ENCODE measurements around the gene MRM2. TPM values are rescaled to one million over a fixed set of nuclear protein-coding genes. Genes with fewer than 3 reads are reported as not detected.
A peak's percentile ranks its signal among the peaks of the same experiment; 100 is the strongest.

The MRM2 gene
- polyA plus RNA-seq, 3 donors, result 9.2 to 32.5 (median 26.7) TPM

- no peaks in the 10 kb centered on the region for H4K20me1 ChIP-seq (ENCODE audit: insufficient read depth, low read length)
- 98% methylated on average over 4 of the region's 5 CpGs for WGBS (ENCODE audit: insufficient coverage)
- peaks cover 0 to 2% (median 0%) of the 10 kb centered on the region in 7 donors for H3K9me3 Mint-ChIP-seq
- no peak overlapping the region for H3K27ac ChIP-seq (ENCODE audit: low read depth in 1 of 2, low read length in 2 of 2)
- peaks cover 36 to 62% of the 10 kb centered on the region in 2 donors for H3K36me3 Mint-ChIP-seq
- H3K27me3 ChIP-seq (ENCODE audit: control insufficient read depth in 2 of 2, insufficient read depth in 2 of 2, low read length in 2 of 2), result no peaks in the 10 kb centered on the region
- no peak overlapping the region for H3K4me3 Mint-ChIP-seq
- TF ChIP-seq CTCF (IDR thresholded peaks at IDR 0.05), result no peak
- peaks cover 27 to 30% of the 10 kb centered on the region in 2 donors for H3K36me3 ChIP-seq (replicated peaks in 1 of 2; ENCODE audit: control insufficient read depth in 1 of 2, insufficient read depth in 2 of 2, low read length in 2 of 2)
- H3K4me1 Mint-ChIP-seq, result peaks cover 11% of the 10 kb centered on the region
- H3K4me2 ChIP-seq (replicated peaks; ENCODE audit: extremely low read depth, low read length, poor library complexity, severe bottlenecking), result no peak overlapping the region
- H3K9me3 ChIP-seq (replicated peaks in 1 of 2; ENCODE audit: control insufficient read depth in 1 of 2, insufficient read depth in 1 of 2, low read length in 2 of 2), result no peaks in the 10 kb centered on the region
- intact Hi-C loops (cut with micrococcal nuclease), result no loop called here
- H3K4me3 ChIP-seq (replicated peaks in 1 of 3; ENCODE audit: low read depth in 2 of 3, low read length in 3 of 3), result no peak overlapping the region
- peak overlapping the region in 2 of 7 donors; percentile 92 to 96 for H3K27ac Mint-ChIP-seq
- H2AFZ ChIP-seq (ENCODE audit: insufficient read depth, low read depth, low read length, poor library complexity, severe bottlenecking), result no peak overlapping the region
- no peak for DNase-seq
- H3K27me3 Mint-ChIP-seq (ENCODE audit: low read depth in 3 of 3), result peaks cover 0 to 4% (median 2%) of the 10 kb centered on the region in 3 donors
- H3K79me2 ChIP-seq (ENCODE audit: insufficient read depth, low read length), result no peaks in the 10 kb centered on the region
- no peak overlapping the region for H3K9ac ChIP-seq (ENCODE audit: insufficient read depth, low read length, poor library complexity, severe bottlenecking)
- peaks cover 10 to 13% of the 10 kb centered on the region in 2 donors for H3K4me1 ChIP-seq (ENCODE audit: control insufficient read depth in 1 of 2, insufficient read depth in 2 of 2, low read length in 2 of 2)
These were observed 18.8 kb upstream of the MRM2 start for GRCh38 chr7:2260820-2261219.

GRCh38 chr7:2259480-2259879 is 17.5 kb upstream of the MRM2 start:
- no peak for DNase-seq
- H3K9ac ChIP-seq (ENCODE audit: insufficient read depth, low read length, poor library complexity, severe bottlenecking), result no peak overlapping the region
- Mint-ChIP-seq H3K9me3 (peaks cover 0 to 2% (median 0%) of the 10 kb centered on the region in 7 donors), H3K36me3 (peaks cover 44 to 71% of the 10 kb centered on the region in 2 donors), H3K27ac (no peak overlapping the region), H3K4me3 (no peak overlapping the region), H3K27me3 (ENCODE audit: low read depth in 3 of 3) (peaks cover 0 to 4% (median 2%) of the 10 kb centered on the region in 3 donors), H3K4me1 (peaks cover 11% of the 10 kb centered on the region)
- peaks cover 39 to 43% of the 10 kb centered on the region in 2 donors for H3K36me3 ChIP-seq (replicated peaks in 1 of 2; ENCODE audit: control insufficient read depth in 1 of 2, insufficient read depth in 2 of 2, low read length in 2 of 2)
- H3K4me2 ChIP-seq (replicated peaks; ENCODE audit: extremely low read depth, low read length, poor library complexity, severe bottlenecking), result no peak overlapping the region
- H4K20me1 ChIP-seq (ENCODE audit: insufficient read depth, low read length), result no peaks in the 10 kb centered on the region
- H3K4me3 ChIP-seq (replicated peaks in 1 of 3; ENCODE audit: low read depth in 2 of 3, low read length in 3 of 3), result no peak overlapping the region
- no peaks in the 10 kb centered on the region for H3K9me3 ChIP-seq (replicated peaks in 1 of 2; ENCODE audit: control insufficient read depth in 1 of 2, insufficient read depth in 1 of 2, low read length in 2 of 2)
- 100% methylated on average over 1 of the region's 9 CpGs for WGBS (ENCODE audit: insufficient coverage)
- H2AFZ ChIP-seq (ENCODE audit: insufficient read depth, low read depth, low read length, poor library complexity, severe bottlenecking), result no peak overlapping the region
- no peak overlapping the region for H3K27ac ChIP-seq (ENCODE audit: low read depth in 1 of 2, low read length in 2 of 2)
- no peaks in the 10 kb centered on the region for H3K27me3 ChIP-seq (ENCODE audit: control insufficient read depth in 2 of 2, insufficient read depth in 2 of 2, low read length in 2 of 2)
- no peaks in the 10 kb centered on the region for H3K79me2 ChIP-seq (ENCODE audit: insufficient read depth, low read length)
- intact Hi-C loops (cut with micrococcal nuclease), result no loop called here
- TF ChIP-seq CTCF (IDR thresholded peaks at IDR 0.05), result no peak
- H3K4me1 ChIP-seq (ENCODE audit: control insufficient read depth in 1 of 2, insufficient read depth in 2 of 2, low read length in 2 of 2), result peaks cover 10 to 13% of the 10 kb centered on the region in 2 donors
